AG04449 (cell line): ENCODE measurements around the gene PTPRM.

Experiments used
- CTCF ChIA-PET: fragments of 350-600 bp; formaldehyde crosslinking; extraction: SDS; loops from one replicate; lab custom pipeline; 2021; ENCODE audit warnings: antibody characterized with exemption; lab: Yijun Ruan, JAX
- POLR2A ChIA-PET: fragments of 400-600, 350-600 bp; formaldehyde crosslinking; extraction: SDS; loops from one replicate; lab custom pipeline; 2020; ENCODE audit warnings: antibody characterized with exemption, inconsistent platforms; lab: Yijun Ruan, JAX
- DNase-seq: peaks from one replicate; pipeline ENCODE4 v3.0.0-alpha.2; 2010; ENCODE audit warnings: low read depth, low spot score
- H3K4me3 ChIP-seq: 2 replicates; pipeline ENCODE4 v1.5.1; 2011; ENCODE audit warnings: low read depth, mild to moderate bottlenecking, control low read depth, low read length
- TF ChIP-seq, protein P1 (sequence below): IDR thresholded peaks from one replicate; pipeline ENCODE4 v1.5.1; 2011; ENCODE audit warnings: mild to moderate bottlenecking, moderate library complexity, low read length, control low read depth, inconsistent platforms; ENCODE audit not compliant: insufficient read depth; ENCODE audit errors: missing control alignments

Gene PTPRM

DNA sequence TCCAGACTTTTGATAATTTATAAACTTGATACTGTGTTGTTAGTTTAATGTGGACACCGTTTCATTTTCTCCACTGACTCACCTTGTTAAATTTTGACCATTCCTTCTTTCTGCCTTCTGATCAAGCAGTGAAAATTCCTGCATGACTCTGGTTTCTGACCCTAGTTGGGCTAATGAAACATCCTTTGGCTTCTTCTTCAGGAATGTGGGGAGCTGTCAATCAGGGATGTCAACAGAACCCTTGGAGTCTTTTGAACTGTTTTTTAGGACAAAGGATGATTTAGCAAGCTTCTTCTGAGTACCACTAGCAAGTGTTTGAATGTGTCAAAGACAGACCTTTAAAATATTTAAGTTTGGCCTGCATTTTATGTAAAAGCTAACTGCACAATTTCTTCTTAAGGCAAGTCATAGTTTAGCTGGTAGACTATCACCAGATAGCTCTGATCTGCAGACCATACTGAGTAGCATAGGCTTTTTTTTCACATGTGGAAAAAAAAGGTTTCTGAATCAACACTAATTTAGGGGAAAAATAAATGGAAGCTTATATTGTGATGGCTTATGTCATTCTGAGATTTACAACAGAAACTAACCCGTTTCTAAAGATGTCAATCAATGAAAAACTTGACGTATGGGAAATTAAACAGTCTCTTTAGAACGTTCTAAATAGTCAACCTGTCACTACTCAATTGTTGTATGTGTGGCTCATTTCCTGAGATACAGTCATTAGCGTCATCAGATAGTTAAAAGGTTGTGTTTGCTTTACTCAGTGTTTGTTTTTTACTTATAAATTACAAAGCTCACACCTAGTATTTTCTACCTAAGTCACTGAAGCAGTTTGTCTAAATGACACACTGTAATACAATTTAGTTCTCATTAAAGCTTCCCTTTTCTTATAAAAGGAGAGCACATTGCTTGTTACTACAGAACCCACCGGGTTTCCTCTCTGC, 311.4 kb downstream of the PTPRM start:
- no peak overlapping the region for H3K4me3 ChIP-seq
- CTCF ChIA-PET: interaction anchor here (1.3 kb wide), 1 partner anchor 19 kb away, joined by 3 read pairs; no protein-coding TSS in a partner anchor
- DNase-seq: no peak
- POLR2A ChIA-PET: no interaction called here
- TF ChIP-seq, protein P1, sequence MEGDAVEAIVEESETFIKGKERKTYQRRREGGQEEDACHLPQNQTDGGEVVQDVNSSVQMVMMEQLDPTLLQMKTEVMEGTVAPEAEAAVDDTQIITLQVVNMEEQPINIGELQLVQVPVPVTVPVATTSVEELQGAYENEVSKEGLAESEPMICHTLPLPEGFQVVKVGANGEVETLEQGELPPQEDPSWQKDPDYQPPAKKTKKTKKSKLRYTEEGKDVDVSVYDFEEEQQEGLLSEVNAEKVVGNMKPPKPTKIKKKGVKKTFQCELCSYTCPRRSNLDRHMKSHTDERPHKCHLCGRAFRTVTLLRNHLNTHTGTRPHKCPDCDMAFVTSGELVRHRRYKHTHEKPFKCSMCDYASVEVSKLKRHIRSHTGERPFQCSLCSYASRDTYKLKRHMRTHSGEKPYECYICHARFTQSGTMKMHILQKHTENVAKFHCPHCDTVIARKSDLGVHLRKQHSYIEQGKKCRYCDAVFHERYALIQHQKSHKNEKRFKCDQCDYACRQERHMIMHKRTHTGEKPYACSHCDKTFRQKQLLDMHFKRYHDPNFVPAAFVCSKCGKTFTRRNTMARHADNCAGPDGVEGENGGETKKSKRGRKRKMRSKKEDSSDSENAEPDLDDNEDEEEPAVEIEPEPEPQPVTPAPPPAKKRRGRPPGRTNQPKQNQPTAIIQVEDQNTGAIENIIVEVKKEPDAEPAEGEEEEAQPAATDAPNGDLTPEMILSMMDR: no peak

DNA sequence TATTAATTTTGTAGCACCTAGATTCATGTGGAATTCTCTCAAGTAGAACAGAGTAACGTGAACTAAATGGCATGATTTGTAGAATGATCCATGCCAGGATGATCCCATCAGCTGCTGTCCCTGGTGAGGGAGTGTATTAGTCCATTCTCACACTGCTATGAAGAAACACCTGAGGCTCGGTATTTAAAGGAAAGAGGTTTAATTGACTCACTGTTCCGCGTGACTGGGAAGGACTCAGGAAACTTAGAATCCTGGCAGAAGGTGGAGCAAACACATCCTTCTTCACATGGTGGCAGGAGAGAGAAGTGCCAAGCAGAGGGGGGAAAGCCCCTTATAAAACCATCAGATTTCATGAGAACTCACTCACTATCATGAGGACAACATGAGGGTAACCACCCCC, 312.6 kb downstream of the PTPRM start:
- CTCF ChIA-PET: interaction anchor here (1.2 kb wide), 1 partner anchor 9 kb away, joined by 3 read pairs; no protein-coding TSS in a partner anchor
- no peak for DNase-seq
- H3K4me3 ChIP-seq: no peak overlapping the region
- TF ChIP-seq, protein P1: no peak
- POLR2A ChIA-PET: no interaction called here

DNA sequence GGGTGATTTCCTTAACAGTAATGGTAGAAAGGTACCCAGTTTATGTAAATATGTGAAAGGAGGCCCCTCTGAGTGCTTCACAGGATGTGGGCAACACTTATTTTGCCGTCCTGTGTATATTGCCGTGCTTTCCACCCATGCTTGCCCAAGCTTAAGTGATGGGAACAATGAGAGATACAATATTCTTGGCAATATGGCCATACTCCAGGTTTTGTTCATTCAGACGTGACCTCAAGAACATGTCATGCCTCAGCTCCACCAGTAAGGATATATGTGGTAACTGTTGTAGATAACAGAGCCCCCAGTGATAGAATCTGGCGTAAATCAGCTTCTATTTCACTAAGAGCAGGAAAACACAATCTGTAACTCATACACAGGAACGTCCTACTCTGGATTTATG, 318.7 kb downstream of the PTPRM start:
- DNase-seq: no peak
- ChIA-PET CTCF (interaction anchor here (0.9 to 1.3 kb wide), 2 partner anchors 8 to 10 kb away, joined by 3 read pairs; no protein-coding TSS in a partner anchor), POLR2A (no interaction called here)
- no peak overlapping the region for H3K4me3 ChIP-seq
- TF ChIP-seq, protein P1: no peak

DNA sequence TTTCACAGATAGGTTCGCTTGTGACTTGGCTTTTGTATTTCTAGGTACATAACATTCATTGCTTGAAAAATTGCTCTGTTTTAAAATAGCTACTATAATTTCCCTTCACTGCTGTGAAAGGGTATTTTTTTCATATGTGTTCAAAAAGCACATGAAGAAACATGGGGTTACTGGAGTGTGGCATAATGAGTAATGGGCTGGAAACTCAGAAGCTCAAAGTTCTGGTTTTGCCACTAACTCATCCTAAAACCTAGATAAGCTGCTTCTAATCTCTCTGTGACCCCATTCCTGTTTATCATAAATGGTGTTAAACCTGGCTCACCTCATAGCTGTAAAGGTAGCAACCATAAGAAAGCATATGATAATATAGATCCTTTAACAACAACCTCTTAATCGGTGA, 319.3 kb downstream of the PTPRM start:
- ChIA-PET POLR2A (no interaction called here), CTCF (interaction anchor here (0.6 to 1.3 kb wide), 3 partner anchors 9 to 69 kb away, joined by 3 read pairs; no protein-coding TSS in a partner anchor)
- H3K4me3 ChIP-seq: no peak overlapping the region
- TF ChIP-seq, protein P1: no peak
- DNase-seq: no peak

DNA sequence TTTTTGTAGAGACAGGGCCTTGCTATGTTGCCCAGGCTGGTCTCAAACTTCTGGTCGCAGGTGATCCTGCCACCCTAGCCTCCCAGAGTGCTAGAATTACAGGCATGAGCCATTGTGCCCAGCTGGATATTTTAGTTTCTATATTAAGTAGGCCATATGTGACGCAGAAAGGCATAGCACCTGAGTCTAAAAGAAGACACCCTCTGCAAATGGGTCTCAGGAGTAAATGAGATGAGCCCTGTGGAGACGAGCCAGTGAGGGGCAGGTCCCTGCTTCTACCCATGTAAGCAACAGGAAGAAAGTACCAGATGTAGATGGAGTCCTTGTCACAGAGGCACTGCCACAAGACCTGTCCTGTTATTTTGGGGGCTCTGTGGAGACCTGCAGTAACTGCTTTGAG, 322.4 kb downstream of the PTPRM start:
- no peak for DNase-seq
- ChIA-PET POLR2A (no interaction called here), CTCF (no interaction called here)
- TF ChIP-seq, protein P1: no peak
- H3K4me3 ChIP-seq: no peak overlapping the region

DNA sequence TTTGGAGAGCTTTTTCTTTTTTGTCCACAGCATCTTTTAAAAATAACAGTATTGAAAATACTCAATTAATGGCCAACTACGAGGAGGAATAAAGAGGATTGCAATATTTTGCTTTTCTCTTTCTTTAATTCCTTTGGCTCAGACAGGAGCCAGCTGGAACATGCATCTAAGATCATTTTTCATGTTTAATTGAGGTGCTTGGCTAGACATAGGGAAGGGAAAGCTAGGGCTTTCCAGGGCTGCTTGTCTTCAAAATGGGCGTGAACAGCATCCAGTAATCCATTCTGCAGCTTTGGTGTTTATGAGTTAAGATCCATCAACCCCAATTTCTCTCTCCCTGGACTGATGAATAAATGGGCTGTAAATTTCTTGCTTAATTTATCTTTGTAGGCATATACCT, 323.0 kb downstream of the PTPRM start:
- TF ChIP-seq, protein P1: no peak
- ChIA-PET CTCF (no interaction called here), POLR2A (no interaction called here)
- no peak for DNase-seq
- H3K4me3 ChIP-seq: no peak overlapping the region
